Glomerular endothelial cell (primary cell): ENCODE data around the gene ATXN7L1. TPM values are rescaled to one million over a fixed set of nuclear protein-coding genes. Genes with fewer than 3 reads are reported as not detected.
A peak's percentile ranks its signal among the peaks of the same experiment; 100 is the strongest.
"Not testable (repeated sequence)": the region's sequence is repeated elsewhere in the genome, so short reads cannot be mapped to it uniquely, and the experiment has no call there.

ENCODE experiments used
- DNase-seq: peaks from one replicate; pipeline ENCODE4 v3.0.0-alpha.2; 2011; ENCODE audit warnings: low read depth, low spot score; ENCODE audit errors: extremely low read depth
- total RNA-seq: library from RNA; depleted of rRNA; stranded (reverse); fragments of >200 nt; gene quantifications from 2 replicates; pipeline ENCODE4 v1.2.3, GENCODE V29; 2015

The ATXN7L1 gene
- total RNA-seq, 1 donor from 2014 or later, result 11.7 TPM

- DNase-seq, result not testable (repeated sequence)
These were observed 277.3 kb downstream of the ATXN7L1 start for GRCh38 chr7:105599080-105599479.

DNA sequence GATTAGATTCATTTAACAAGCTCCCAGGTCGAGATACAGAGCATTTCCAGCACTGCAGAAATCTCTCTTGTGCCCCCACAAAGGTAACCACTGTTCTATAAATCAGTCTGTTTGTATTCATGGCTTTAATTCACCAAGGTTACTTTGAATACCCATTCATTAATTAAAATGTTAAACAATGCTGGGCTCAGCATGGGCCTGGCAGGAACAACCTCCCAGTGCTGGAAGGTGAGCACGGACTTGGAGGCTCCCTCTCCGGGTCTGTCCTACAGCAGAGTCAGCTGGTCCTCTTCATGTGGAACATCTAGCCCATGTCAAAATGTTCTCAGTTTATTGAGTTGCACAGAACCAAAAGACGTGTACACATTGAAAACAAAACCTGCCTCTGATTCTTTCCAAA, 279.5 kb downstream of the ATXN7L1 start:
- no peak for DNase-seq

DNA sequence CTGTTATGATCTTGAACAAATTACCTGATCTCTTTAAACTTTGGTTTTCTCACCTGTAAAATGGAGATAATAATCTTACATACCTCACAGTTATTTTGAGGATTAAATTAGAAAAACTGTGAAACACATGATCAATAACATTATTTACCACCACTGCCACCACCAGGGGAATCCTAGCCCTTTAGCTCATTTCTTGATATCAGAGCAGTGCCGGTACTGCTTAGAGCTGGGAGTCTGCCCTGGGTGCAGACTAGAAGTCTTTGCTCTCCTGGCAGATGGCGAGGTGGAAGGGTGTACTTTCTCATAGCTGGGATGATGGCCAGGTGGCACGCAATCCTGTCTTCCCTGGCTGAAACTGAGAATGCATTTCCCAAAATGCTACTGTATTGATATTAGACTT, 282.4 kb downstream of the ATXN7L1 start:
- no peak for DNase-seq

- no peak for DNase-seq
These were observed 284.9 kb downstream of the ATXN7L1 start for GRCh38 chr7:105591522-105591921.

DNA sequence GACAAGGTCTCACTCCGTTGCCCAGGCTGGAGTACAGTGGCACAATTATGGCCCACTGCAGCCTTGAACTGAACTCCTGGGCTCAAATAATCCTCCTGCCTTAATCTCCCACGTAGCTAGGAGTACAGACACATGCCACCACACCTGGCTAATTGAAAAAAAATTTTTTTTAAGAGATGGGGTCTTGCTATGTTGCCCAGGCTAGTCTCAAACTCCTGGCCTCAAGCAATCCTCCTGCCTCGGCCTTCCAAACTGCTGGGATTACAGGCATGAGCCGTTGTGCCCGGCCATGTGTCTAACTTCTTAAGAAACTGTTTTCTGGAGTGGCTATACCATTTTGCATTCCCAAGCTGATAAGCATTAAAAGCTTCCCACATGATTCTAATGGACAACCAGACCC, 285.6 kb downstream of the ATXN7L1 start:
- no peak for DNase-seq

DNA sequence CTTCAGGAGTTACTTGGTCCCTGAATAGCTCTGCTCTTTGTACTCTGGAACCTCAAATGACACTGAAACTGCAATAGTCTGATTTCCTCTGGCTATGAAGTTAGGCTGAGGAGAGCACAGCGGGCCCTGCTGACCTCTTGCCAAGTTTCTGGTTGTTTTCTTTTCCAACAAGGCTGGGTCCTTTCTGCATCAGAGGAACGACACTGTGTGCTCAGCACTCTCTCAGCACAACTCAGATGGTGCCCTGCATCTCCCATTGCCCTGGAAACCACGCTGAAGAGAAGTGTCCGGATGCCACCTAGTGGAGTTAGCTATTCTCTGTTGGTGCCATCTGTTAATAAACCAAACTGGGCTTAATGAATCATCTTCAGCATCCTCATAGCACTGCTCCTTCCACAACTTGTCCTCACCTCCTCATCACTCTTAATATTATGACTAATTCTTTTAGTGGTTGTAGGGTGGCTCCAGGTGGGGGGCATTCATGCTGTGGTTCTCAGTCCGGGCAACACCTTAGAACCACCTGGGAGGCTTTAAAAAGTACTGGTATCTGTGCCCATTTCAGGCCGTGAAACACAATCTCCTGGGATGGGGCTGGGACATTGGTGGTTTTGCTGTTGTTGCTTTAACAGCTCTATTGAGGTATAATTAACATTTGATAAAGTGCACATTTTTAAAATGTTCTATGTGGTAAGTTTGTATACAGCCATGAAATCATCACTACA, 286.9 kb downstream of the ATXN7L1 start:
- peak; percentile 50 for DNase-seq

DNA sequence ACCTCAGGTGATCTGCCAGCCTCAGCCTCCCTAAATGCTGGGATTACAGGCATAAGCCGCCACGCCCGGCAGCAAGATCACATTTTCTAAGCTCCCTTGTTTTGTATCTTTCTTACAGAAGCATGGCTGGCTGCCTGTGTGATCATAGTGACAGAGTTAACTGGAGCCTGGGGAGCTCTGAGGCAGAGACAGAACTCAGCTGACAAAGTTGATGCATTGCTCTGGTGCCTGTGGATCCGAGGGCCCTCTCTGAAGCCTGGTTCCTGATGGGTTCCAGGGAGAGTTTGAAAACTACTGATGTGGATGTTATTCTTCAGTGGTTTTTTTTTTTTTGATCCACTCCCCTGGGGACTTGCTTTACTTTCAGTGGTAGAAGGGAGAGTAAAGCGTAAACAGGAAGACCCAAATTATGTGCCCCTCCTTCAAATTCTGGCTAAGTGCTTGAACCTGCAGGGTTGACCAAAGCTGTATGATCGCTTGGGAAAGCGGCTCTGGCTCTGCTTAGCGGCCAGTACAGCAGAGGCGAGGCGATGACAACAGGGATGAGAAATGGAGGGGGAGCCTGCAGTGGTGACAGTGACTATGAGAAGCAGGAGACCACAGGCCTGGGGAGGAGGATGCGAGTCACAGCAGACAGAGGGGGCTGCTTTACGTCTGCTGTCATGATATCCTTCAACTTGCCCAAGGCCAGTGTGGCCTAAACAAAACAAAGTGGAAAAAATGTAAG, 288.3 kb downstream of the ATXN7L1 start:
- no peak for DNase-seq

DNA sequence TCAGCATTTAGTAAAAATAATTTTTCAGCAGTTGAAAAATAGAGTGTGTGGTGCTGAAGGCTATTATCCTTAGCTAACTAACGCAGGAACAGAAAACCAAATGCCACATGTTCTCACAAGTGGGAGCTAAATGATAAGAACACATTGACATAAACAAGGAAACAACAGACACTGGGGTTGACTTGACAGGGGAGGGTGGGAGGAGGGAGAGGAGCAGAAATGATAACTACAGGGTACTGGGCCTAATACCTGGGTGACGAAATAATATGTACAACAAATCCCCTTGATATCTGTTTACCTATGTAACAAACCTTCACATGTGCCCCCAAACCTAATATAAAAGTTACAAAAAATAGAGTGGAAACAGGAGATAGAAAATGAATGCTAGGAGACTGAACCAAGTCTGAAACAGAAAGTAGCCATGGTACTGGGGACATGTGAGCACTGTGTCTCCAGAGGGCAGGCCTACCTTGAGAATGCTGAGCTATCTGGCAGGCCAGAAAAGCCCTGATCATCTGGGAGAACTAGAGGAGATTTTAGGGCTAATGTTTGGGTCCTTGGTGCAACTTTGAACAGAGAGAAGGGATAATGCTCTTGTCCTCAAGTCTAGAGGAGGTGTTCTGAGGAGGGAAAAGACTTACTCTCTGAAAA, 290.4 kb downstream of the ATXN7L1 start:
- no peak for DNase-seq

GRCh38 chr7:105584165-105584564, 292.2 kb downstream of the ATXN7L1 start:
- DNase-seq, result no peak

DNA sequence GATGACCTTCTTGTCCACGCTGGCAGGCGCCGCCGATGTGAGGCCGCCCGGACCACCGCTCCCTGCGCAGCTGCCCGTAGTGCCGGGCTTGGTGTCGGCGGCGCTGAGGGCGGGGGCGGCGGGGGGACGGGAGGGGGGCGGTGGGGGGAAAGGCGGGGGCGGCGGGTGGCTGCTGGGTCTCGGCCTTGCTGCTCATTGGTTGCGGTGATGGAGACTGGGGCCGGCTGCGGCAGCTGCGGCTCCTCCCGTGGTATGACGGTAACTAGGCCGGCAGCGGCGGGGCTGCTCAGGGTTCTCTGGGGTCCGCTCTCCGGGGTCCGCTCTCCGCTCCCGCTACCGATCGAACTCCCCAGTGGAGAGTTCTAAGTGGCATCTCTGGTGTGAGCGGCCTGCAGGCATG, 293.3 kb downstream of the ATXN7L1 start:
- DNase-seq, result no peak

DNA sequence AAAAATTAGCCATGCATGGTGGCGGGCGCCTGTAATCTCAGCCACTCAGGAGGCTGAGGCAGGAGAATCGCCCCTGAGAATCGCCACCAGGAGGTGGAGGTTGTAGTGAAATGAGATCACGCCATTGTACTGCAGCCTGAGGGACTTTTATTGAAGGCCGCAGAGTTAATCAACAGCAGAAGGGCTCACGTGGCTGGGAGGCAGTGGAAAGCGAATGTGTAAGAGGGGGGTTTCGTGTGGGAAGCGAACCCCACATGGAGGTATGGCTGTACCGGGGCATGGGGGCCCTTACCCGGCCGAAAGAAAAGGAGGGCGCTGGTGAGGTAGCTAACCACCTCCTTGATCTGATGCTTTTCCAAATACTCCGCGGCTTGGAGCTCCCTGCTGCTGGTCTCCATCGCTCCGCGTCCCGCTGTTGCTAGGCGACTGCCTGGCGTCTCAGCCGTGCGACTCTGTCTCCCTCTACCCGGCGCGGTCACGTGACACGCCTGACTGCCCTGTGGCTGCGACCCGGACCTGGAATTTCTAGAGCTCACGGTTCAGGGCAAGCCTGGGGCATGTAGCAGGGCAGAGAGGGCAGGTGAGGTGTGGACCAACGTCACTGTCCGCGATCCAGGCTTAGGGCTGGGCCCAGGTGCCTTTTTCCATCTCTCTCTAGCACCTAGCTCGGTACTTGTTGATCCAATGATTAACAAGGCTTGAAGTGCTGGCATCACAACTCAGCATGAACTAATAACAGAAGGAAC, 295.2 kb downstream of the ATXN7L1 start, which contains the start of gene EFCAB10:
Gene EFCAB10 (minus strand): TSS at position 428 of the 746 bp plus-strand sequence. CDS start 30 bp downstream, at position 398.
- DNase-seq, result no peak

- no peak for DNase-seq
These were observed 296.2 kb downstream of the ATXN7L1 start for GRCh38 chr7:105580022-105580740.

DNA sequence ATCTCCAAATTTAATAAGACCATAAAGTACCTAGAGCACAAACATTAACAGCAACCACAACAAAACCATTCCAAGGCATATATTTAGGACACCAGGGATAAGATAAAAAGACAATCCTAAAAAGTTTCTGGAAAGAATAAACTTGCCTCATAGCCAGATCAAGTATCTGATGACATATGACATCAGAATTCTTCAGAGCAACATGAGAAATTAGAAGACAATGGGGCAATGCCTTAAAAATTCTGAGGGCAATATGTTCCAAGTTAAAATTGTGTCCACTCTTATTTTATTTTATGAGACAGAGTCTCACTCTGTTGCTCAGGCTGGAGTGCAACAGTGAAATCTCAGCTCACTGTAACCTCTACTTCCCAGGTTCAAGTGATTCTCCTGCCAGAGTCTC, 297.9 kb downstream of the ATXN7L1 start:
- no peak for DNase-seq

- DNase-seq, result no peak
These were observed 299.1 kb downstream of the ATXN7L1 start for GRCh38 chr7:105577251-105577650.

GRCh38 chr7:105571891-105572290, 304.5 kb downstream of the ATXN7L1 start:
- DNase-seq, result no peak

GRCh38 chr7:105567821-105568220, 308.6 kb downstream of the ATXN7L1 start:
- no peak for DNase-seq

GRCh38 chr7:105567024-105567423, 309.4 kb downstream of the ATXN7L1 start:
- DNase-seq, result no peak

GRCh38 chr7:105565190-105565589, 311.2 kb downstream of the ATXN7L1 start:
- no peak for DNase-seq

DNA sequence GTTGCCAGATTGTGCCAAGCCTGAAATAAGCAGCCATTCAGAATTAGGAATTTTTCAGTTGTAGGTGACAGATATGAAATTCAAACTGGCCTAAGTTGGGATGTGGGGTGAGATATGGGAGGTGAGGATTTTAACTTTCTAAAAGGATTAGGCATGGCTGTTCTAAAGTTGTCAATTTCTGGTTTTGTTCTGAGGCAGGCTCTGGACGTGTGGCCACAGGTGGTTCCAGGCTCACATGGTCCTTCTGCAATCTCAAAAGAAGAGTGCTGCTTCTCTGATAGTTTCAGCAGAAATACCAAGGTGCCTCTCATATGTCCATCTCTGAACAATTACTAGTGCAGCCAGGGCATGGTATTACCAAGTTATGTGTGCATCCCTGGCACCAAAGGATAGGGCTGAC, 316.5 kb downstream of the ATXN7L1 start:
- no peak for DNase-seq
